Activated CD4-positive, CD25-positive, alpha-beta regulatory T cell treated with anti-CD3 and anti-CD28 coated beads, Interleukin-2, amount 50 U/mL, for 16 hours (primary cell): ENCODE results near the gene BABAM2.

Experiments used
- DNase-seq: peaks from one replicate; pipeline ENCODE4 v3.0.0-alpha.2; 2020; ENCODE audit warnings: low read depth, low spot score

The BABAM2 gene

GRCh38 chr2:28277466-28277865 lies 386.9 kb downstream of the BABAM2 start:
- DNase-seq, result no peak

GRCh38 chr2:28279371-28279770 lies 388.8 kb downstream of the BABAM2 start:
- no peak for DNase-seq

GRCh38 chr2:28280619-28281018 lies 390.1 kb downstream of the BABAM2 start:
- no peak for DNase-seq

- no peak for DNase-seq
These were observed 391.2 kb downstream of the BABAM2 start for GRCh38 chr2:28281739-28282138.

GRCh38 chr2:28282248-28282647 lies 391.7 kb downstream of the BABAM2 start:
- DNase-seq, result no peak

GRCh38 chr2:28282861-28283646 lies 392.5 kb downstream of the BABAM2 start:
- DNase-seq, result no peak

- no peak for DNase-seq
These were observed 393.3 kb downstream of the BABAM2 start for GRCh38 chr2:28283861-28284260.

- DNase-seq, result no peak
These were observed 396.1 kb downstream of the BABAM2 start for GRCh38 chr2:28286678-28287077.

- no peak for DNase-seq
These were observed 396.9 kb downstream of the BABAM2 start for GRCh38 chr2:28287256-28287915.

GRCh38 chr2:28288620-28289019 lies 398.1 kb downstream of the BABAM2 start:
- DNase-seq, result no peak

GRCh38 chr2:28291811-28292440 lies 401.4 kb downstream of the BABAM2 start:
- no peak for DNase-seq

GRCh38 chr2:28292491-28292890 lies 402.0 kb downstream of the BABAM2 start:
- DNase-seq, result no peak

GRCh38 chr2:28293416-28293815 lies 402.9 kb downstream of the BABAM2 start:
- no peak for DNase-seq

- DNase-seq, result no peak
These were observed 403.9 kb downstream of the BABAM2 start for GRCh38 chr2:28294451-28294850.

GRCh38 chr2:28296243-28296642 lies 405.7 kb downstream of the BABAM2 start:
- DNase-seq, result no peak

GRCh38 chr2:28296904-28297303 lies 406.4 kb downstream of the BABAM2 start:
- DNase-seq, result no peak

- no peak for DNase-seq
These were observed 407.0 kb downstream of the BABAM2 start for GRCh38 chr2:28297531-28297930.

GRCh38 chr2:28298406-28298805 lies 407.9 kb downstream of the BABAM2 start:
- DNase-seq, result no peak

- no peak for DNase-seq
These were observed 410.2 kb downstream of the BABAM2 start for GRCh38 chr2:28300485-28301341.

- no peak for DNase-seq
These were observed 414.7 kb downstream of the BABAM2 start for GRCh38 chr2:28305202-28305601.

GRCh38 chr2:28310107-28310506 lies 419.6 kb downstream of the BABAM2 start:
- DNase-seq, result no peak
